ENCODE results near the gene AXDND1. TPM values are rescaled to one million over a fixed set of nuclear protein-coding genes. Genes with fewer than 3 reads are reported as not detected.

Gene AXDND1
- total and polyA plus RNA-seq, 2 experiments from 2014 or later: not detected

DNA sequence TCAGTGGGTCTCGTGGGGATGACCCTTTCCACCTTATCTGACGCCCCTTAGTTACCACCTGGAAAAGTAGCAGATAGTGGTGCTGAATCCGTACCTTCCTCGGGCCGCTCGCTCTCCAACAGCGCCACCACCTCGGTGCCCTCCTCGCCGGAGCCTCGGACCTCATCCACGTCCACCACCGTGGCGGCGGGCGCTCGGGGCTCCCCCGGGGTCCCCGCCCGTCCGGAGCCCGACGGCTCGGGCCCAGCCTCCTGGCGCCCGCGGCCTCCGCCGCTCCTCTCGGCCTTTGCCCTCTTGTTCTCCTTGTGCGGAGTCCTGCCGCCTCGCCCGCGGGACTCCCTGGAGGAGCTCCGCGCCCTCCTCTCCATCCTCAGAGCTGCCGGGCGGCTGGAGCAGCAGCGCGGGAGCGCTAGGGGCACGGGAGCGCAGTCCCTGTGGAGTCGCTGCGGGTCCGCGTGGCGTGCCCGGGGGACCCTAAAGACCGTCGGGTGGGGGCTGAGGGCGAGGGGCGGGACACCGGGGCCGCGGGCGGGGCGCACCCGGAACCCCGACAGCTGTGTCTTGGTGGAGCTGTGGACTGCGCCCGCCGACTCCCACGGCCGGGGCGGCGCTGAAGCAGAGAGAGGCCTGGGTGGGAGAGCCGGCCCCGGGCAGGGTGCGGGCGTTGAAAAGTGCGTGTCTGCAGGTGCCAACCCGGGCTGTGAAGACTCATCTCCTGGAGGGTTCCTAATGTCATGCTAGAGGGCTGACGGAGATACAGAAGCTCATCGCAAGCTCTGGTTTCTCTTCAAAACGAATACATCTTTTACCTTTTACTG, 209.9 kb downstream of the AXDND1 start, which contains the start of gene NPHS2:
Gene NPHS2 (minus strand): TSS at position 452 of the 818 bp plus-strand sequence. CDS start 84 bp downstream, at position 368.
- Mint-ChIP-seq H3K4me3 (peak within 1 kb of the TSS; percentile 57), H3K36me3 (ENCODE audit: low read depth) (peaks cover 7% of the 10 kb centered on the region; the same call in 2 of the 3 replicates), H3K27ac (no peak within 1 kb of the TSS), H3K27me3 (ENCODE audit: insufficient read depth, low read depth, poor library complexity) (peaks cover 49% of the 10 kb centered on the region), H3K4me1 (peaks cover 7% of the 10 kb centered on the region), H3K9me3 (peaks cover 12% of the 10 kb centered on the region)
- no peaks in the 10 kb centered on the region for H3K9me2 ChIP-seq (ENCODE audit: insufficient read depth)
- no peaks in the 10 kb centered on the region for H3K79me2 ChIP-seq (replicated peaks; ENCODE audit: insufficient read depth)
- DNase-seq (ENCODE audit: low spot score) (peak; percentile 66), ATAC-seq (peak; percentile 92)
- H2AFZ ChIP-seq: peak within 1 kb of the TSS; percentile 93
- peaks cover 54% of the 10 kb centered on the region for H3K27me3 ChIP-seq (ENCODE audit: insufficient read depth)
- H3F3A ChIP-seq (replicated peaks; ENCODE audit: low read depth): 0 out of 2 replicates have a peak, but pooled peaks cover 6% of the 10 kb centered on the region
- H3K4me1 ChIP-seq (ENCODE audit: insufficient read depth): peaks cover 7% of the 10 kb centered on the region
- H3K4me2 ChIP-seq: peak within 1 kb of the TSS; percentile 88
- peak within 1 kb of the TSS; percentile 65 for H3K4me3 ChIP-seq
- no peaks in the 10 kb centered on the region; the same call in 1 of the 2 replicates for H3K36me3 ChIP-seq (ENCODE audit: insufficient read depth)
- TF ChIP-seq ZNF462 (CRISPR knock-in tag; IDR thresholded peaks at IDR 0.05) (no peak), EZH2 (IDR thresholded peaks at IDR 0.05; ENCODE audit: low read depth, unreplicated experiment) (peak; percentile 28), CTCF (conservative IDR thresholded peaks at IDR 0.05; ENCODE audit: low read depth in 2 of 2) (peak in 1 of 2 experiments; percentile 38; a peak in 3 of 4 replicates)
- H4K20me1 ChIP-seq (replicated peaks; ENCODE audit: insufficient read depth): no peaks in the 10 kb centered on the region
- no peak within 1 kb of the TSS for H3K27ac ChIP-seq (ENCODE audit: low read depth)

All from GM23338 (cell line).